Mesenchymal stem cell (in vitro differentiated cells and primary cell): Measurements from ENCODE around the gene FCER1G.

ENCODE experiments used
- DNase-seq: peaks from one replicate; pipeline ENCODE4 v3.0.0-alpha.2; 2013
- H2AFZ ChIP-seq: one replicate; pipeline ENCODE4 v1.6.1; 2013; ENCODE audit warnings: low read depth, mild to moderate bottlenecking, control low read depth, inconsistent platforms, low read length, moderate library complexity
- H2AK5ac ChIP-seq: 2 replicates; pipeline ENCODE4 v1.6.1; 2013; ENCODE audit warnings: low read length, moderate library complexity, mild to moderate bottlenecking, inconsistent platforms; ENCODE audit not compliant: severe bottlenecking
- H2BK120ac ChIP-seq: one replicate; pipeline ENCODE4 v1.6.1; 2013; ENCODE audit warnings: low read depth, mild to moderate bottlenecking, inconsistent platforms, low read length, moderate library complexity
- H2BK12ac ChIP-seq, 2 experiments: one replicate each; pipeline ENCODE4 v1.6.1; 2013; ENCODE audit warnings: inconsistent platforms in 2 of 2, low read length in 2 of 2, mild to moderate bottlenecking in 2 of 2, moderate library complexity in 2 of 2, control low read depth in 1 of 2
- H2BK15ac ChIP-seq: one replicate; pipeline ENCODE4 v1.6.1; 2013; ENCODE audit warnings: mild to moderate bottlenecking, low read depth, inconsistent platforms; ENCODE audit not compliant: poor library complexity, severe bottlenecking
- H2BK5ac ChIP-seq: 2 replicates; pipeline ENCODE4 v1.6.1; 2013; ENCODE audit warnings: low read depth, mild to moderate bottlenecking, low read length, control low read depth, inconsistent platforms; ENCODE audit not compliant: poor library complexity, severe bottlenecking
- H3K14ac ChIP-seq, 2 experiments: one replicate each; pipeline ENCODE4 v1.6.1; 2013; ENCODE audit warnings: inconsistent platforms in 2 of 2, low read length in 2 of 2, control low read depth in 1 of 2, mild to moderate bottlenecking in 1 of 2, moderate library complexity in 1 of 2
- H3K18ac ChIP-seq, 2 experiments: one replicate each; pipeline ENCODE4 v1.6.1; 2013; ENCODE audit warnings: inconsistent platforms in 2 of 2, low read length in 2 of 2, control low read depth in 1 of 2, low read depth in 1 of 2, mild to moderate bottlenecking in 1 of 2
- H3K23ac ChIP-seq, 2 experiments: one replicate each; pipeline ENCODE4 v1.6.1; 2013; ENCODE audit warnings: inconsistent platforms in 2 of 2, low read length in 2 of 2, mild to moderate bottlenecking in 2 of 2, moderate library complexity in 2 of 2, control low read depth in 1 of 2
- H3K27ac ChIP-seq: 2 replicates; pipeline ENCODE4 v1.5.1; 2013; ENCODE audit warnings: mild to moderate bottlenecking, moderate library complexity, low read length, control low read depth, inconsistent platforms; ENCODE audit not compliant: poor library complexity, severe bottlenecking
- H3K27me3 ChIP-seq, 2 experiments: 2 replicates each; pipeline versions ENCODE4 v1.6.1 to v1.7.0; 2013; ENCODE audit warnings: low read length in 2 of 2, mild to moderate bottlenecking in 2 of 2, moderate library complexity in 2 of 2, control low read depth in 1 of 2, inconsistent platforms in 1 of 2; ENCODE audit not compliant: control insufficient read depth in 1 of 2, insufficient read depth in 1 of 2
- H3K36me3 ChIP-seq, 2 experiments: 2 replicates each; pipeline versions ENCODE4 v1.6.1 to v1.7.0; 2013; ENCODE audit warnings: low read length in 2 of 2, control low read depth in 1 of 2, inconsistent platforms in 1 of 2, low read depth in 1 of 2, mild to moderate bottlenecking in 1 of 2; ENCODE audit not compliant: insufficient read depth in 2 of 2, control insufficient read depth in 1 of 2
- H3K4ac ChIP-seq, 2 experiments: one replicate each; pipeline ENCODE4 v1.6.1; 2013; ENCODE audit warnings: inconsistent platforms in 2 of 2, low read length in 2 of 2, mild to moderate bottlenecking in 2 of 2, moderate library complexity in 2 of 2, control low read depth in 1 of 2, low read depth in 1 of 2
- H3K4me1 ChIP-seq: 2 replicates; pipeline ENCODE4 v1.6.1; 2013; ENCODE audit warnings: low read depth, low read length, control low read depth; ENCODE audit not compliant: control insufficient read depth, insufficient read depth
- H3K4me2 ChIP-seq: 2 replicates; pipeline ENCODE4 v1.6.1; 2013; ENCODE audit warnings: low read length, mild to moderate bottlenecking, inconsistent platforms; ENCODE audit not compliant: poor library complexity, severe bottlenecking
- H3K4me3 ChIP-seq, 2 experiments: 2 replicates each; pipeline versions ENCODE4 v1.5.1 to v1.7.0; 2013; ENCODE audit warnings: low read length in 2 of 2, mild to moderate bottlenecking in 2 of 2, control low read depth in 1 of 2, low read depth in 1 of 2; ENCODE audit not compliant: insufficient read depth in 1 of 2
- H3K79me1 ChIP-seq: replicated peaks from 2 replicates; pipeline ENCODE4 v1.6.1; 2013; ENCODE audit warnings: mild to moderate bottlenecking, control low read depth, low read length, inconsistent platforms; ENCODE audit not compliant: poor library complexity, severe bottlenecking
- H3K9ac ChIP-seq: 2 replicates; pipeline ENCODE4 v1.7.0; 2013; ENCODE audit warnings: mild to moderate bottlenecking, low read length, moderate library complexity
- H3K9me3 ChIP-seq: 2 replicates; pipeline ENCODE4 v1.7.0; 2013; ENCODE audit warnings: mild to moderate bottlenecking, low read length; ENCODE audit not compliant: control insufficient read depth
- H4K8ac ChIP-seq: one replicate; pipeline ENCODE4 v1.6.1; 2013; ENCODE audit warnings: inconsistent platforms, mild to moderate bottlenecking, low read length, moderate library complexity
- H4K91ac ChIP-seq: one replicate; pipeline ENCODE4 v1.6.1; 2013; ENCODE audit warnings: mild to moderate bottlenecking, low read length, inconsistent platforms
- WGBS: methylation state at CpG from one replicate; pipeline ENCODE4 v1.1.7; 2013; ENCODE audit warnings: mixed read lengths; 5-methylcytosine and 5-hydroxymethylcytosine counted together

Gene FCER1G

GRCh38 chr1:161176468-161177111 lies 38.5 kb upstream of the FCER1G start:
- Histone ChIP-seq H3K18ac (peak overlapping the region; percentile 78 to 93), H2BK12ac (peak overlapping the region in 1 of 2 experiments; percentile 48), H2BK15ac (no peak overlapping the region), H4K8ac (peak overlapping the region; percentile 10), H3K9ac (peak overlapping the region; percentile 96), H3K36me3 (peaks cover 34 to 36% of the 10 kb centered on the region in 2 experiments), H2AFZ (peak overlapping the region; percentile 16), H4K91ac (peak overlapping the region; percentile 0), H2AK5ac (no peak overlapping the region), H3K27ac (no peak overlapping the region), H3K4me1 (peaks cover 19% of the 10 kb centered on the region), H3K79me1 (peaks cover 28% of the 10 kb centered on the region), H3K14ac (peak overlapping the region in 1 of 2 experiments; percentile 82), H3K4ac (peak overlapping the region; percentile 45 to 61), H2BK5ac (no peak overlapping the region), H3K9me3 (no peaks in the 10 kb centered on the region), H3K4me2 (peak overlapping the region; percentile 95), H3K23ac (peak overlapping the region in 1 of 2 experiments; percentile 84), H2BK120ac (no peak overlapping the region), H3K27me3 (no peaks in the 10 kb centered on the region), H3K4me3 (peak overlapping the region; percentile 80 to 97)
- 35% methylated on average over 10 of the region's 17 CpGs for WGBS
- DNase-seq = no peak

DNA sequence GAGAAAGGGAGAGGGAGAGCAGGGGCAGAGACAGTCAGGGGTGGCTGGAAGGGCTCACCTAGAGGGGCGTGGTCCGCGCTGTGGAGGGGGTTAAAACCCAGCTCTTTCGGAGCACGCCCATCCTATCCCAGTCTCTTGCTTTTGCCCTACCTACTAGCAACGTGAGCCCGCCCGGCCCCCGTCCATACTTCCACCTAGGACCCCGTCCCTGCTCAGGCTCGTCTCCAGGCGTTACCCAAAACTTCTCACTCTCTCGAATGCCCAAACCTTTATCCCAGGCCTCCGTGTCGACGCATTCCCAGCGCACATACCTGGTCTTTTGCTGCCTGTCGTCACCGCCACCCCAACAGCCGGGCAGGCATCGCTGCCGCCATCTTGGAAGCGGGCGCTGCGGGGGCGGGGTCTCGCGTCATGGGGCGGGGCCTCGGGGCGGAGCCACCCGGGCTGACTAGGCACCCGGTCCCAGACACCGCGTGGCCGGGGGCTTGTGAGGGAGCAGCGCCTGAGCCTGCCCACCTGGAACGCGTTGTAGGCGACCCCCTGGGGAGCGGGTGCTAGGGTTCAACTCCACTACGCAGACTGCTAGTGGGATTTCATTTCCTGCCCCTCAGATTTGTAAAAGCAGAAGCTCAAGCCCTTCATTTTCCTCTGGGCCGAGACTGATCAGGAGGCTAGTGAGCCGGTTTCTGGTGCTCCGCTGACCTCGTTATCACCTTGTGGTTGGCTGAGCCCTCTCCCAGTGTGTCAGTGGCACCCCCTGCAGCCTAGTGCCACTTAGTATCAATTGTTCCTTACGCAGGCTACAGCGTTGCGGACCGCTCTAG lies 37.8 kb upstream of the FCER1G start, which contains the start of gene B4GALT3:
Gene B4GALT3, minus strand, starts transcription at position 396 of the 824 bp plus-strand sequence. CDS start 1,447 bp downstream, outside the sequence.
- H3K79me1 ChIP-seq = peaks cover 22% of the 10 kb centered on the region
- H3K36me3 ChIP-seq = peaks cover 27 to 29% of the 10 kb centered on the region in 2 experiments
- H3K27ac ChIP-seq = no peak within 1 kb of the TSS
- H4K91ac ChIP-seq = peak within 1 kb of the TSS; percentile 71
- no peaks in the 10 kb centered on the region for H3K9me3 ChIP-seq
- H3K18ac ChIP-seq = peak within 1 kb of the TSS; percentile 78 to 93
- H3K4me3 ChIP-seq = peak within 1 kb of the TSS; percentile 80 to 97
- DNase-seq = peak; percentile 81
- H3K23ac ChIP-seq = peak within 1 kb of the TSS in 1 of 2 experiments; percentile 84
- WGBS = 2% methylated on average over 50 of the region's 50 CpGs
- H2BK5ac ChIP-seq = no peak within 1 kb of the TSS
- H3K14ac ChIP-seq = peak within 1 kb of the TSS in 1 of 2 experiments; percentile 82
- peak within 1 kb of the TSS; percentile 96 for H3K9ac ChIP-seq
- peak within 1 kb of the TSS; percentile 48 to 52 for H2BK12ac ChIP-seq
- H2AFZ ChIP-seq = peak within 1 kb of the TSS; percentile 88
- peak within 1 kb of the TSS; percentile 21 for H2BK120ac ChIP-seq
- H3K4ac ChIP-seq = peak within 1 kb of the TSS; percentile 61 to 71
- H2AK5ac ChIP-seq = no peak within 1 kb of the TSS
- no peaks in the 10 kb centered on the region for H3K27me3 ChIP-seq
- H4K8ac ChIP-seq = peak within 1 kb of the TSS; percentile 83
- H3K4me1 ChIP-seq = peaks cover 19% of the 10 kb centered on the region
- peak within 1 kb of the TSS; percentile 95 for H3K4me2 ChIP-seq
- peak within 1 kb of the TSS; percentile 95 for H2BK15ac ChIP-seq

DNA sequence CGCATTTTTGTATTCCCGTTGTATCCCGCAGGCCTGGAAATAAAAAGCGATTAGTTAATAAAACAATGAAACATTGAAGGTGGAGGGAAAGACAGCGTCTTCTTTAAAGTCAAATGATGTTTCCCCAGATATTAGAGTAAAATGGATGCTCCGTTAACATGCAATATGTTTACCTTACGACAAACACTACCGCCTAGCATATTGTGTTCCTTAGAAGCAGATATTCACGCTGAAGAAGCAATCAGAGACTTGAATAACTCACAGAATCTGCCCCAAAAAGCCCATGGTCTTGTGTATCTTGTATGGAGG lies 37.2 kb upstream of the FCER1G start:
- Histone ChIP-seq H2BK5ac (no peak overlapping the region), H3K79me1 (peaks cover 20% of the 10 kb centered on the region), H3K9ac (peak overlapping the region; percentile 96), H2BK15ac (no peak overlapping the region), H4K91ac (no peak overlapping the region), H3K36me3 (peaks cover 23 to 26% of the 10 kb centered on the region in 2 experiments), H4K8ac (peak overlapping the region; percentile 83), H3K14ac (no peak overlapping the region), H2AFZ (peak overlapping the region; percentile 88), H3K4me3 (peak overlapping the region in 1 of 2 experiments; percentile 97), H3K23ac (no peak overlapping the region), H2AK5ac (no peak overlapping the region), H3K18ac (no peak overlapping the region), H3K27me3 (no peaks in the 10 kb centered on the region), H3K4ac (no peak overlapping the region), H2BK12ac (no peak overlapping the region), H3K27ac (no peak overlapping the region), H2BK120ac (no peak overlapping the region), H3K4me1 (peaks cover 19% of the 10 kb centered on the region), H3K4me2 (peak overlapping the region; percentile 79), H3K9me3 (no peaks in the 10 kb centered on the region)
- DNase-seq = no peak
- 33% methylated on average over 8 of the region's 9 CpGs for WGBS

DNA sequence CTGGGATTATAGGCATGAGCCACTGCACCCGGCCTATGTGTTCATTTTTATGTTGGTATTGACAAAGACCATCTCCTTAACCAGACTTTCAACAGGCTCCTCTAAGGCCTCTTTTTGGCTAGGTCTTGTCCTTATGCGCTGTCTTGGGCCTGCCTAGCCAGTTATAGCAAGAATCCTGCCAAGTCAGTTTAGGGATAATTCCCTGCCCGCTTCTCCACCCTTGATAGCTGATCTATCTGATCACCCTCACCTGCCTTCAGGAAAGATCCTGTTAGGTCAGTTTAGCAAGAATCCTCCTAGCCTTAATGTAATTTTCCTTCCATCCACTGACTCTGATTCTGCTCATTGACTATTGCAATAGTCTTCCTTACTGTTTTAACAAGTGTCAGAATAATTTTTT lies 35.4 kb upstream of the FCER1G start:
- 95% methylated on average over 3 of the region's 3 CpGs for WGBS
- no peak overlapping the region for H3K27ac ChIP-seq
- peaks cover 15% of the 10 kb centered on the region for H3K79me1 ChIP-seq
- H3K14ac ChIP-seq = no peak overlapping the region
- H2BK12ac ChIP-seq = no peak overlapping the region
- peaks cover 16% of the 10 kb centered on the region for H3K4me1 ChIP-seq
- H4K91ac ChIP-seq = no peak overlapping the region
- H2AK5ac ChIP-seq = no peak overlapping the region
- H2BK15ac ChIP-seq = no peak overlapping the region
- H2BK120ac ChIP-seq = no peak overlapping the region
- H3K18ac ChIP-seq = no peak overlapping the region
- no peak overlapping the region for H3K4me3 ChIP-seq
- no peak for DNase-seq
- no peak overlapping the region for H3K23ac ChIP-seq
- H3K36me3 ChIP-seq = peaks cover 12 to 13% of the 10 kb centered on the region in 2 experiments
- H3K9me3 ChIP-seq = no peaks in the 10 kb centered on the region
- H2BK5ac ChIP-seq = no peak overlapping the region
- no peak overlapping the region for H3K9ac ChIP-seq
- no peak overlapping the region for H4K8ac ChIP-seq
- no peak overlapping the region for H2AFZ ChIP-seq
- H3K27me3 ChIP-seq = no peaks in the 10 kb centered on the region
- H3K4ac ChIP-seq = no peak overlapping the region
- H3K4me2 ChIP-seq = no peak overlapping the region
